Activated CD8-positive, alpha-beta memory T cell treated with anti-CD3 and anti-CD28 coated beads, Interleukin-2, amount 50 U/mL, for 48 hours (primary cell): ENCODE results near the gene XCL2.

Source experiments
- DNase-seq: peaks from one replicate; pipeline ENCODE4 v3.0.0-alpha.2; 2020

Gene XCL2

GRCh38 chr1:168512864-168513595 is 30.8 kb downstream of the XCL2 start:
- DNase-seq, result no peak

DNA sequence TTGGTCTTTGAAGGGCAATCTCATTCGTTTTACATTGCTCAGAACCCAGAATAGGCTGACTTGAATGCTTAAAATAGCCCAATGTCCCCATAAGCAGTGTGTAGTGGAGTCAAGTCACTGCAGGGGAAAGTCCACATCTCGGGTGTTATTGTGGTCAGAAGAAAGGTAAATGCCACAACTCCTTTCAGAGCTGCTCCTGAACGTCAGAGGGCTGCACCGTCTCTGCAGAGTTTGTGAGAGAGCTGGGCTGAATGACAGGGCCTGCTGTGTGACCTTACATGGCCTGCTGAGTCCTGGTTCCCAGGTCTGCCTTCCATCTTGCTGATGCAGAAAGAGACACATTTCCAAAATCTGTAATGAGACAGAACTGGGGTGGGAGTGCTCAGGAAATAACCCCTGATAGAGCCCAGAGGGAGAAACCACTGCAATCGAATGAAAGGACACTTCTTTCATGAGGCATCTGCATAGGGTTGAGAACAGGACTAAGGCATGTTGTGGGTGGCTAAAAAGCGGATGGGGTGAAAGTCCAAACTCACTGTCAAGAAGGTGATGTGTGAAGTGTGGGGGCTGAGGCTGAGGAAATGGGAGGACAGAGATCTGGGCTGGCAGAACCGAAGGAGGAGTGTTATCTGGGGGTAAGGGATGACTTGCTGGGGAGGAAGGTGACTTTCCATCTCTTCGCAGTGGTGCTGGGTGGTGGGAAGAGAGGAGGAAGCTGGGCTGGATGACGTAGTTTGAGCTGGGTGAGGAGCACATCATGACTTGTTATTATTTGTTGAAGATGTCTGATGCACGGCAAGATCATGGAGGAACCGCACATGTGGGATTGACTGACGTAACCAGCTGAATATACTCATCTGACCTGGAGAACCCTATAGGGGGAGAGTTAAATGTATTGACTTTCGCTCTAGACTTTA is 33.7 kb downstream of the XCL2 start:
- no peak for DNase-seq

- no peak for DNase-seq
These were observed 34.6 kb downstream of the XCL2 start for GRCh38 chr1:168509210-168509609.

- DNase-seq, result no peak
These were observed 36.0 kb downstream of the XCL2 start for GRCh38 chr1:168507828-168508227.

- DNase-seq, result no peak
These were observed 36.6 kb downstream of the XCL2 start for GRCh38 chr1:168507231-168507630.

- DNase-seq, result no peak
These were observed 37.5 kb downstream of the XCL2 start for GRCh38 chr1:168506204-168506819.

DNA sequence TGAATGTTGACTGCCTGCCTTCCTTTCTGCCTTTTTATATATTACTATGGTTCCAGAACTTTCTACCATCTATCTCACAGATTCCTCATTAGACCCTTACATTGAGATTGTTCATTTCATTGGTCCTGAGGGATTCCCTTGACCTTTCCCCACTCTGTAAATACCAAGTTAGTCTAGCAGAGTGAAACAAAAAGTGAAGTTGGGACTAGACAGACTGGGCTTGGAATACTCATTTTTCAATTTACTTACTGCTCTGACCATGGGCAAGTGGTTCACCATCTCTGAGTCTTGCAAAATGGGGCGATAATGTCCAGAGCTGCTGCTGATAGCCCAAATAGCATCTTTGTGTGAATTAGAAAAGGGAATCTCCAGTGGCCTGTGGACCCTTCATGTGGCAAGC is 38.8 kb downstream of the XCL2 start:
- DNase-seq, result no peak

DNA sequence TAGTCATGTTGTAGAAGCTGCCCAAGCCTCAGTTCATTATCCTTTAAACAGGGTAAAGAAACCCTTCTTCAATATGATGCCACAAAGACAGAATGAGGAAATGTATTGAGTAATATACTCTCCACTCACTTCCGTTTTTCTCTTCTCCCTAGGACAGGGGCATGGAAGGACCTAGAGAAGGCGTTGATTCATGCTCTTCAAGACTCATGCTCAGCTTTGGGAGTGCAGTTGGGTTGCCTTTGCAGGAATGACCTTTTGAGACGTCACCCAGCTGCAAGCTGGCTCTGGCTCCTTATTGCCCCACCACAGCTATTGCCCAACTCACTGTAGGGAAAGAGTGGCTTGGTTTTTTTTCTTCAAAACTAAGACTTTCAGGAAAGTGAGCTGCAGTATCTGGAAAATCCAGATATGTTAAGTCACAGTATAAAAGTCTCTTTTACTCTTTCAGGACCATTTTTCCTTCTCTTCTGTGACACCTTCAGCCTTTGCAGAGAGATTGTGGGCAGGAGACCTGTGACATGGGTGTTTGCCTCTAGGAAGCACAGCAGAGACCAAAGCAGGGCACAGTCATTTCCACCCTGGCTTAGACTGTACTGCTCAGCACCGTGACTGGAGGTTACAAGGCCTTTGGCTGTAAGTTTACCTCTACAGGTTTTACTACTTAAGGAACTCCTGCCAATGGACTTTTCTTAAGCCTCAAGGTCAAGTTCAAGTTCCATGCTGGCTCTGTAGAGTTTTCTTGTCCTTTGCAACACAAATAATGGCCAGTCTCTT is 39.5 kb downstream of the XCL2 start:
- no peak for DNase-seq

DNA sequence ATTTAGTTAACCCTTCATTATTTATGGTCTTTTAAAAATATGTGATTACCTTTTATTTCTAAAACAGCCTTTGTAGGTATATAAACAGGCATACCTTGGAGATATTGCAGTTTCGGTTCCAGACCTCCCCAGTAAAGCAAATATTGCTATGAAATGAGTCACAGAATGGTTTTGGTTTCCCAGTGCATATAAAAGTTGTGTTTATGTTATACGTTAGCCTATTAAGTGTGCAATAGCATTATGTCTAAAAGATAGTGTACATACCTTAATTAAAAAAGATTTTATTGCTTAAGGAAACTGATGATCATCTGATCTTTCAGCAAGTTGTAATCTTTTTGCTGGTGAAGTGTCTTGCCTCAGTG is 44.1 kb downstream of the XCL2 start:
- no peak for DNase-seq

DNA sequence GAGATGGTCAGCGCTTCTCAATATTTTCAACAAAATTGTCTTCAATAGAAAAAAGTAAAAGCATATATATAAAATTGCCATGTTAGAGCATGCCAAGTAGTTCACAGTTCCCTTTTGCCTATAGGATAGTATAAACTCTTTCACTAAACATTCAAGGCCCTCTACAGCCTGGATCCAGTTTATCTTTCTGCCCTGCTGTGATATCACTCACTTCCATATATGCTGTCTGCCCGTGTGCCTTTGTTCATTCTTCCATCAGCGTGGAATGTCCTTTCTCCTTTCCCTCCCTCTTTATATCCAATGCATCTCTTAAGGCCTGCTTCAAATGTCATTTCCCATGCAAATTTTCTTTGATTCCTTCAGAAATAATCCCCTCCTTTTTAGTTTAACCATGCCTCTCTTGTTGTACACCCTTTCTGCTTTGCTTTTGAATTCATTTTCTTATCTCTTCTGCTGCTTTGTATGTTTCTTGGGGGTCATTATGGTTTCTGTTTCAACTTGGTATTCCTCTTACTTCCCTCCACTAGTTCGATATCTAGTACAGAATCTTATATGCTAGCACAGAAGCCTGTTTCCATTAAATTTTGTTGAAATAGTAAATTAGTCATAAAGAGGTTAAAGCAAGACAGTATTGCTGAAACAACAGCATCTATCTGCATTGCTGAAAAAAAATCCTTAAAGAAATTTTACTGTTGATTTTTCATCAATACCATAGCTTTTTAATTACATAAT is 44.7 kb downstream of the XCL2 start:
- no peak for DNase-seq

DNA sequence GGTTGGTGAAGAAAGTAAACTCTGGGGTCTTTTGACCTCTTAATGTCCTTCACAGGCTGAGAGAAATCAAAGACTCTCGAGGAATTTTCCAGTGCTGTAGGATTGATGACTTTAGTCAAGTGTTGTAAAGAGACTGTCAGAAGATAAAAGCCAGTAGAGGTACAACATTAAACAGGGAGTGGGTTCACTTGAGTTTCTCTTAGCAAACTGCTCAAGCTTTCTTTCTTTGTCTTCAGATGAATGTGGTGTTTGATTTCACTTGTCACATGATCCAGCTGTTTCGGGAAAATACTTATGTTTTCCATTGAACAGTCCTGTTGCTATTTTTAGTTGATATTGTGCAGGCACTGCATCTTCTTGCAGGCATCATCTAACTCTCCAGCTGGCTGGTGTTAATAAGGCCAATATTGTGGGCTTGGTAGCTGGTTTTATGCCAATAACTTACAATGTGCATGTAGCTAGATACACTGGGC is 45.6 kb downstream of the XCL2 start:
- no peak for DNase-seq

DNA sequence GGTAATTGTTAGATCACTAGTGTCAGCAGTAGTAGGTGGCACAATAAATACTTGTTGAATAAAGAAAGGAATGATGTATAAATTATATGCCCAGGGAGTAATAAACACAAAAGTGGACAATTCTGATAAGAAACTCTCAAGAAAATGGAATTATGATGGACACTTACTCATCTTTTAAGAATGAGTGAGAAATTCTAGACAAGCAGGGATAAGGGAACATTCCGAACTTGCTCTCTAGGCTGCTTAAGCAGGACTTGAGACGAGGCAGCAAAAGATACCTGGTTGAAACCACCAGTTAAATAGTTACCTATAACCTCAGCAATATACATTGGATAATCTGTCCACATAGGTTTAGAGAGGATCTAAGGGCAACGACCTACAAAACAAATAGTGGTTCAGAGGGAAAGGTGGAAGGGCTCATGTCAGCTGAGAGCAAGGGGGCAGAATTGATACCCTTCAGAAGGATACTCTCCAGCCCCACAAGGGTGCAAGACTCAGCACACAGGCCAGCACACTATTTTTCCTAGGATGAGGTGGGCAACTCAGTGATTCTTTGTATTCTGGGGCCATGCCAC is 46.3 kb downstream of the XCL2 start:
- no peak for DNase-seq

DNA sequence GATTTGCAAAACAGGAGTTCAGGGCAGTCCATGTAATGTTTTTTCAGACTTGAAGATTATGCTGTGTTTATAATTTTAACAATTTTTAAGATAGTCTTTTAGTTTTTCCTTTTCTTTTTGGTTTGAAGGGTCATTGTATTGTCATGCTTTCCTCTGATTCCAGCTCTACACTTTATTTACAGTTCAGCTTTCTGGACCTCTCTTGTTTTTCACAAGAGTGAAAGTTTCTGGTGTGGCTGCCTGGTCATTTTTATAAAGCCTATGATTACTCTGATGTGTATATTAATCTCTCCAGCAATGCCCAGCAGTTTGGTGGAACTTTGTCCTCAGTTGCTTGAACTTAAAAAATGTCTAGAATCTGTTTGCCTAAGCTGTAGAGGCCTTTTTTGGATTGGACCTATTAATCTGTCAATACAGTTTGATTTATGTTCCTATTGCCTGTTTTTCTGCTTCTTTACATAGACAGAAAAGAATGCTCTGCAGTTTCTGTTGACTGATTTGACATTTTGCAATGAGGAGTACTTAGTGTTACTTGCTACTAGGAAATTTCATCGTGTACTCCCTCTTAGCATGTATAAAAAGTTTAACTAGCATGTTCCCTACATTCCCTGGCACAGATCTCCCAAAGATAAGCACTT is 52.2 kb downstream of the XCL2 start:
- DNase-seq, result no peak
